ENCODE results near the gene ZNF488. TPM values are rescaled to one million over a fixed set of nuclear protein-coding genes. Genes with fewer than 3 reads are reported as not detected.

ZNF488 gene
- total RNA-seq, 4 donors from 2014 or later: 0.21 TPM; not detected in 2

GRCh38 chr10:47329855-47330254 lies 54.2 kb downstream of the ZNF488 start:
- Histone ChIP-seq H3K4me3 (no peak overlapping the region), H3K4me1 (no peaks in the 10 kb centered on the region), H3K36me3 (no peaks in the 10 kb centered on the region), H3K27ac (no peak overlapping the region), H3K27me3 (no peaks in the 10 kb centered on the region), H3K9me3 (no peaks in the 10 kb centered on the region)
- intact Hi-C loops (cut with DNase I; ENCODE audit: low total_unique reads): no loop called here
- TF ChIP-seq POLR2A (IDR thresholded peaks at IDR 0.05): no peak
- TF ChIP-seq, protein P1, sequence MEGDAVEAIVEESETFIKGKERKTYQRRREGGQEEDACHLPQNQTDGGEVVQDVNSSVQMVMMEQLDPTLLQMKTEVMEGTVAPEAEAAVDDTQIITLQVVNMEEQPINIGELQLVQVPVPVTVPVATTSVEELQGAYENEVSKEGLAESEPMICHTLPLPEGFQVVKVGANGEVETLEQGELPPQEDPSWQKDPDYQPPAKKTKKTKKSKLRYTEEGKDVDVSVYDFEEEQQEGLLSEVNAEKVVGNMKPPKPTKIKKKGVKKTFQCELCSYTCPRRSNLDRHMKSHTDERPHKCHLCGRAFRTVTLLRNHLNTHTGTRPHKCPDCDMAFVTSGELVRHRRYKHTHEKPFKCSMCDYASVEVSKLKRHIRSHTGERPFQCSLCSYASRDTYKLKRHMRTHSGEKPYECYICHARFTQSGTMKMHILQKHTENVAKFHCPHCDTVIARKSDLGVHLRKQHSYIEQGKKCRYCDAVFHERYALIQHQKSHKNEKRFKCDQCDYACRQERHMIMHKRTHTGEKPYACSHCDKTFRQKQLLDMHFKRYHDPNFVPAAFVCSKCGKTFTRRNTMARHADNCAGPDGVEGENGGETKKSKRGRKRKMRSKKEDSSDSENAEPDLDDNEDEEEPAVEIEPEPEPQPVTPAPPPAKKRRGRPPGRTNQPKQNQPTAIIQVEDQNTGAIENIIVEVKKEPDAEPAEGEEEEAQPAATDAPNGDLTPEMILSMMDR (IDR thresholded peaks at IDR 0.05): no peak
- no peak for DNase-seq

DNA sequence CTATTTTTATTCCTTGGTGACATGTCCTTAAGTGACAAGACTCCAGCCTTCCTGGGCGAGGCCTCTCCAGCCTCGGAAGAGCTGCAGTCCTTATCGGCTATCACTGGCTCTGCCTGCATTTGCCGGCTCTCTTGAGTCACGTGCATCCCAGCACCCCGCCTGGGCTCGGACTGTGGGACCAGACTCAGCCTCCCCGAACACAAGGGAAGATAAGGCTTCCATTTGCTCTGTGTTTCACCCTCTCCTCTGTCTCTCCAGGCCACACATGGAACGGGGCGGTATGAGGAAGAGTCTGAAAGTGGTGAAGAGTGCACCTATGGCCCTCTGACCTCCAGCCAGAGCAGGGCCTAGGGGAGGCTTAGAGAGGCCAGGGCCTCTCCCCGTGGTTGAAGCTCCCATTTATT lies 57.2 kb downstream of the ZNF488 start:
- Histone ChIP-seq H3K9me3 (no peaks in the 10 kb centered on the region), H3K27me3 (no peaks in the 10 kb centered on the region), H3K4me1 (no peaks in the 10 kb centered on the region), H3K36me3 (no peaks in the 10 kb centered on the region), H3K4me3 (no peak overlapping the region), H3K27ac (no peak overlapping the region)
- no peak for TF ChIP-seq POLR2A (IDR thresholded peaks at IDR 0.05)
- intact Hi-C loops (cut with DNase I; ENCODE audit: low total_unique reads): no loop called here
- no peak for DNase-seq

DNA sequence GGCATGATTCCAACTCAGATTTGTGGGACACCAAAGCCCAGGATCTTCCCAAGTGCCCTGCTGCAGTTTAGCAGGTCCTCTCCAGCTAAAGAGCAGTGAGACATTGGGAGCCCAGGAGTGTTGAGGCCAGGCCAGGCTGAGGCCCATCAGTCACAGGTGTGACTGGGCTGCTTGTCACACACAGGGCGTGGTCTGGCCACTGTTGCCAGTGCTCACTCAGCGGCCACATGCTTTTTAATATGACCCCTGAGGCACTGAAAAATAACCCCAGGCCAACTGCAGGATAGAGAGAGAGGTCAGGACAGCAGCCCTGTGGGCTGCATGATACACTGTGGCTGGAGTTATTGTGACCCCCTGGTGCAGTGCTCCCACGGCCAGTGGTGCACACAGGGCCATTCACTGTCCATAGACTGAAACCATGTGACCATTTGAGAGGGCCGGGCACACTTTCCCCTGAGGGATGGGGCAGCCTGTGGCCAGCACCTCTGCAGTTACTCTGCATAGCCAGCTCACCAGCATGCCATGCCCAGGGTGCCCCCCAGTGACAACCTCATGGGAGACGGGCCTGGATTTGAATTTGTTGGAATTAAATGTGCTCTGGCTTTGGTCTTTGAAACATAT lies 57.7 kb downstream of the ZNF488 start:
- H3K4me3 ChIP-seq: no peak overlapping the region
- H3K27ac ChIP-seq: no peak overlapping the region
- intact Hi-C loops (cut with DNase I; ENCODE audit: low total_unique reads): no loop called here
- no peaks in the 10 kb centered on the region for H3K36me3 ChIP-seq
- H3K9me3 ChIP-seq: no peaks in the 10 kb centered on the region
- no peaks in the 10 kb centered on the region for H3K4me1 ChIP-seq
- DNase-seq: no peak
- TF ChIP-seq, protein P1 (IDR thresholded peaks at IDR 0.05): no peak
- TF ChIP-seq POLR2A (IDR thresholded peaks at IDR 0.05): no peak
- no peaks in the 10 kb centered on the region for H3K27me3 ChIP-seq

- TF ChIP-seq POLR2A (IDR thresholded peaks at IDR 0.05): no peak
- TF ChIP-seq, protein P1 (IDR thresholded peaks at IDR 0.05): no peak
- H3K27ac ChIP-seq: no peak overlapping the region
- DNase-seq: no peak
These were observed 58.5 kb downstream of the ZNF488 start for GRCh38 chr10:47325303-47326291.

GRCh38 chr10:47323636-47324296 lies 60.3 kb downstream of the ZNF488 start:
- Histone ChIP-seq H3K27ac (no peak overlapping the region), H3K4me1 (no peaks in the 10 kb centered on the region), H3K4me3 (no peak overlapping the region), H3K9me3 (no peaks in the 10 kb centered on the region), H3K27me3 (no peaks in the 10 kb centered on the region), H3K36me3 (no peaks in the 10 kb centered on the region)
- no peak for TF ChIP-seq POLR2A (IDR thresholded peaks at IDR 0.05)
- TF ChIP-seq, protein P1 (IDR thresholded peaks at IDR 0.05): no peak
- intact Hi-C loops (cut with DNase I; ENCODE audit: low total_unique reads): no loop called here
- no peak for DNase-seq

More at GRCh38 chr10:47325303-47326291, 58.5 kb downstream of the ZNF488 start:
- Histone ChIP-seq H3K4me3 (no peak overlapping the region), H3K9me3 (no peaks in the 10 kb centered on the region), H3K36me3 (no peaks in the 10 kb centered on the region), H3K27me3 (no peaks in the 10 kb centered on the region), H3K4me1 (no peaks in the 10 kb centered on the region)
- intact Hi-C loops (cut with DNase I; ENCODE audit: low total_unique reads): no loop called here
